IMR-90 (cell line): ENCODE results near the gene GCNT2. TPM values are rescaled to one million over a fixed set of nuclear protein-coding genes. Genes with fewer than 3 reads are reported as not detected.

Experiments
- ATAC-seq: fragments of 200-7000 bp; cut with Tn5 transposase; 2 replicates; pipeline ENCODE4 v1.9.1; 2020; ENCODE audit warnings: low read depth, mild to moderate bottlenecking, moderate library complexity
- BruUV-seq: library from RNA; stranded (reverse); fragments of 400-500 nt; replicated peaks from 2 replicates; lab custom pipeline; 2021; lab: Mats Ljungman, UMichigan
- CTCF ChIA-PET: fragments of 300-600 bp; formaldehyde crosslinking; extraction: SDS; loops from one replicate; lab custom pipeline; 2021; ENCODE audit warnings: antibody characterized with exemption; lab: Yijun Ruan, JAX
- POLR2A ChIA-PET: fragments of 300-600 bp; sonication (Branson Sonifier 250); formaldehyde crosslinking; loops from one replicate; lab custom pipeline; 2022; ENCODE audit warnings: antibody characterized with exemption; ENCODE audit not compliant: unreplicated experiment; lab: Charles Lee
- DNase-seq: peaks from one replicate; pipeline ENCODE4 v3.0.0; 2013
- H2AFZ ChIP-seq: replicated peaks from 2 replicates; pipeline ENCODE3; 2013; ENCODE audit warnings: low read length, mild to moderate bottlenecking; ENCODE audit not compliant: poor library complexity
- H2AK5ac ChIP-seq: 2 replicates; pipeline ENCODE4 v1.6.1; 2013; ENCODE audit warnings: low read depth, low read length, inconsistent platforms
- H2AK9ac ChIP-seq: replicated peaks from 2 replicates; pipeline ENCODE3; 2013; ENCODE audit warnings: mild to moderate bottlenecking, low read depth, low read length, moderate library complexity; ENCODE audit not compliant: poor library complexity
- H2BK120ac ChIP-seq: 2 replicates; pipeline ENCODE4 v1.6.1; 2013; ENCODE audit warnings: low read depth, low read length, inconsistent platforms
- H2BK15ac ChIP-seq: 3 replicates; pipeline ENCODE4 v1.6.1; 2013; ENCODE audit warnings: low read depth, low read length, inconsistent platforms
- H2BK20ac ChIP-seq: 2 replicates; pipeline ENCODE4 v1.6.1; 2013; ENCODE audit warnings: low read depth, mild to moderate bottlenecking, inconsistent platforms, low read length, moderate library complexity
- H2BK5ac ChIP-seq: 2 replicates; pipeline ENCODE4 v1.6.1; 2013; ENCODE audit warnings: mild to moderate bottlenecking, low read depth, low read length, inconsistent platforms; ENCODE audit not compliant: poor library complexity, severe bottlenecking
- H3K14ac ChIP-seq: replicated peaks from 2 replicates; pipeline ENCODE4 v1.6.1; 2013; ENCODE audit warnings: low read depth, low read length, inconsistent platforms
- H3K18ac ChIP-seq: 2 replicates; pipeline ENCODE4 v1.6.1; 2013; ENCODE audit warnings: low read depth, low read length, control low read depth
- H3K23ac ChIP-seq: 2 replicates; pipeline ENCODE4 v1.6.1; 2013; ENCODE audit warnings: low read depth, low read length, inconsistent platforms
- H3K27ac ChIP-seq: 2 replicates; pipeline ENCODE4 v1.5.1; 2013; ENCODE audit warnings: mild to moderate bottlenecking, control low read depth, low read length; ENCODE audit not compliant: insufficient read depth
- H3K27me3 ChIP-seq: 2 replicates; pipeline ENCODE4 v1.6.1; 2013; ENCODE audit warnings: low read length; ENCODE audit not compliant: control insufficient read depth, insufficient read depth
- H3K36me3 ChIP-seq: 2 replicates; pipeline ENCODE4 v1.6.1; 2013; ENCODE audit warnings: low read length, mixed read lengths; ENCODE audit not compliant: control insufficient read depth, insufficient read depth
- H3K4ac ChIP-seq: 2 replicates; pipeline ENCODE4 v1.6.1; 2013; ENCODE audit warnings: low read depth, low read length, inconsistent platforms
- H3K4me1 ChIP-seq: 2 replicates; pipeline ENCODE4 v1.6.1; 2013; ENCODE audit warnings: low read length, mixed read lengths; ENCODE audit not compliant: control insufficient read depth, insufficient read depth
- H3K4me2 ChIP-seq: 2 replicates; pipeline ENCODE4 v1.6.1; 2013; ENCODE audit warnings: low read depth, mild to moderate bottlenecking, control low read depth, low read length, moderate library complexity
- H3K4me3 ChIP-seq: 2 replicates; pipeline ENCODE4 v1.5.1; 2013; ENCODE audit warnings: low read depth, mild to moderate bottlenecking, control low read depth, low read length, moderate library complexity; ENCODE audit not compliant: insufficient read depth
- H3K56ac ChIP-seq: 2 replicates; pipeline ENCODE4 v1.6.1; 2013; ENCODE audit warnings: low read length, inconsistent platforms; ENCODE audit not compliant: insufficient read depth; ENCODE audit errors: extremely low read depth
- H3K79me1 ChIP-seq, 2 experiments: 2 replicates each; pipeline ENCODE4 v1.6.1; 2013; ENCODE audit warnings: low read length in 2 of 2, inconsistent platforms in 1 of 2, low read depth in 1 of 2
- H3K9ac ChIP-seq: 2 replicates; pipeline ENCODE4 v1.6.1; 2013; ENCODE audit warnings: low read depth, low read length, control low read depth
- H3K9me1 ChIP-seq: 2 replicates; pipeline ENCODE4 v1.6.1; 2013; ENCODE audit warnings: low read length, inconsistent platforms; ENCODE audit not compliant: insufficient read depth
- H3K9me3 ChIP-seq: 2 replicates; pipeline ENCODE4 v1.6.1; 2013; ENCODE audit warnings: low read length; ENCODE audit not compliant: control insufficient read depth, insufficient read depth
- H4K20me1 ChIP-seq: 2 replicates; pipeline ENCODE4 v1.6.1; 2013; ENCODE audit warnings: low read length, inconsistent platforms; ENCODE audit not compliant: insufficient read depth
- H4K5ac ChIP-seq: 2 replicates; pipeline ENCODE4 v1.6.1; 2013; ENCODE audit warnings: mild to moderate bottlenecking, low read depth, low read length, control low read depth
- H4K8ac ChIP-seq, 2 experiments: 2 replicates each; pipeline ENCODE4 v1.6.1; 2013; ENCODE audit warnings: low read depth in 2 of 2, low read length in 2 of 2, control low read depth in 1 of 2, inconsistent platforms in 1 of 2
- H4K91ac ChIP-seq: 2 replicates; pipeline ENCODE4 v1.6.1; 2013; ENCODE audit warnings: low read depth, low read length, inconsistent platforms; ENCODE audit not compliant: insufficient read depth
- RFX5 ChIP-seq: IDR thresholded peaks from 2 replicates; pipeline ENCODE4 v1.8.0; 2012; ENCODE audit warnings: low read depth, mild to moderate bottlenecking, low read length, moderate library complexity
- WGBS, 2 experiments: methylation state at CpG; one replicate each; pipeline versions ENCODE4 v1.1.5 to v1.1.7; 2013; ENCODE audit warnings: missing lambda C conversion rate in 2 of 2; ENCODE audit not compliant: insufficient read length in 1 of 2; ENCODE audit errors: extremely low coverage in 2 of 2; 5-methylcytosine and 5-hydroxymethylcytosine counted together
- dilution Hi-C: fragments of 300-500 bp; cut with HindIII; formaldehyde crosslinking; loops from one replicate; pipeline ENCODE4 v1.14.3; 2018; ENCODE audit warnings: low sequenced_read_pairs; ENCODE audit not compliant: unreplicated experiment
- in situ Hi-C: fragments of 300-500 bp; cut with MboI; formaldehyde crosslinking; loops from 3 replicates; pipeline ENCODE4 v1.14.3; 2019; ENCODE audit warnings: low sequenced_read_pairs, inconsistent platforms, mixed read lengths
- intact Hi-C: fragments of 100-400 bp; cut with micrococcal nuclease; formaldehyde crosslinking; loops from 2 replicates; pipeline ENCODE4 v1.10.0; 2022
- polyA plus RNA-seq, 3 experiments: library from polyadenylated mRNA; depleted of rRNA; stranded (reverse); fragments of >200 nt; gene quantifications; 2 replicates each; pipeline ENCODE4 v1.2.3, GENCODE V29; 2012; ENCODE audit warnings: low replicate concordance in 1 of 3
- total RNA-seq: library from RNA; depleted of rRNA; stranded (reverse); fragments of >200 nt; gene quantifications from 2 replicates; pipeline ENCODE4 v1.2.3, GENCODE V29; 2012

Gene GCNT2
- total and polyA plus RNA-seq, 2 of the 4 experiments (the other 2 are of a cell fraction) = 0.34 to 0.90 TPM

DNA sequence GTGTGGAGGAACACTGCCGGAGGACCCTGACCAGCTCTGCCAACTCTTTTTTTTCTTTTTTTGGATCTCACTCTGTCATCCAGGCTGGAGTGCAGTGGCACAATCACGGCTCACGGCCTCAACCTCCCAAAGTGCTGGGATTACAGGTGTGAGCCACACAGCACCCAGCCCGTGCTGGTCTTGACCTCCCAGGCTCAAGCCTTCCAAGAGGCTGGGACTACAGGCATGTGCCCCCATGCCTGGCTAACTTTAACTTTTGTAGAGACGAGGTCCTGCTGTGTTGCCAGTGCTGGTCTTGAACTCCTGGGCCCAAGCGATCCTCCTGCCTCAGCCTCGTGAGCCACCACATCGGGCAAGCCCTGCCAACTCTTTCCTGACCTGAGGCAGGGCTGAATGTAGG, 11.2 kb downstream of the GCNT2 start:
- ChIA-PET POLR2A (no interaction called here), CTCF (no interaction called here)
- Histone ChIP-seq H4K8ac (no peak overlapping the region), H4K20me1 (no peaks in the 10 kb centered on the region), H4K5ac (no peak overlapping the region), H3K4me1 (no peaks in the 10 kb centered on the region), H4K91ac (no peak overlapping the region), H3K9me1 (no peaks in the 10 kb centered on the region), H3K79me1 (no peaks in the 10 kb centered on the region), H3K4ac (no peak overlapping the region), H3K9me3 (peaks cover 3% of the 10 kb centered on the region; the same call in 1 of the 2 replicates), H3K36me3 (no peaks in the 10 kb centered on the region), H2BK20ac (no peak overlapping the region), H3K18ac (no peak overlapping the region), H3K27me3 (no peaks in the 10 kb centered on the region), H3K23ac (no peak overlapping the region), H2AK9ac (no peak overlapping the region), H3K9ac (no peak overlapping the region), H2BK120ac (no peak overlapping the region), H2BK5ac (no peak overlapping the region), H3K4me2 (no peak overlapping the region), H2AK5ac (no peak overlapping the region), H2AFZ (no peak overlapping the region), H3K4me3 (no peak overlapping the region), H3K27ac (no peak overlapping the region), H3K14ac (no peak overlapping the region), H2BK15ac (no peak overlapping the region), H3K56ac (no peak overlapping the region)
- BruUV-seq = no TSS peak
- dilution Hi-C loops (no loop called here), intact Hi-C loops (no loop called here), in situ Hi-C loops (no loop called here)
- WGBS, 2 experiments = 67% methylated on average over 1 of the region's 8 CpGs; no CpG with 5 or more reads in 1 of the 2 experiments
- ATAC-seq (no peak), DNase-seq (no peak)
- TF ChIP-seq RFX5 = no peak
